SK-N-MC (cell line): ENCODE results near the gene TBC1D14.

Experiments used
- DNase-seq: peaks from one replicate; pipeline ENCODE4 v3.0.0-alpha.2; 2011; ENCODE audit warnings: low read depth, low spot score
- H3K27ac ChIP-seq: fragments of 200-600 bp; sonication (generic); 2 replicates; pipeline ENCODE4 v1.5.1; 2016; ENCODE audit warnings: mixed run types
- H3K36me3 ChIP-seq: fragments of 200-600 bp; sonication (generic); 2 replicates; pipeline ENCODE4 v1.6.1; 2017; ENCODE audit warnings: antibody characterized with exemption, low read length, mixed read lengths; ENCODE audit not compliant: insufficient read depth
- H3K4me3 ChIP-seq: fragments of 200-600 bp; sonication (generic); 2 replicates; pipeline ENCODE4 v1.5.1; 2016
- H3K9ac ChIP-seq: fragments of 200-600 bp; sonication (generic); 2 replicates; pipeline ENCODE4 v1.8.0; 2017; ENCODE audit warnings: mixed run types, mixed read lengths; ENCODE audit not compliant: insufficient read length
- H3K9me3 ChIP-seq: fragments of 200-600 bp; sonication (generic); 2 replicates; pipeline ENCODE4 v1.6.1; 2017; ENCODE audit warnings: low read depth, mild to moderate bottlenecking, antibody characterized with exemption, low read length, moderate library complexity, mixed read lengths
- EZH2 ChIP-seq: fragments of 200-600 bp; sonication (generic); IDR thresholded peaks from one replicate; pipeline ENCODE4 v1.6.1; 2017; ENCODE audit warnings: antibody characterized with exemption
- FOXP2 ChIP-seq: optimal IDR thresholded peaks from 2 replicates; pipeline ENCODE3; 2011; ENCODE audit warnings: mild to moderate bottlenecking, moderate library complexity; ENCODE audit not compliant: insufficient read depth; ENCODE audit errors: extremely low read length, control extremely low read depth
- POLR2AphosphoS5 ChIP-seq: IDR thresholded peaks from 2 replicates; pipeline ENCODE4 v1.6.1; 2012; ENCODE audit warnings: mild to moderate bottlenecking, low read depth, low read length, borderline replicate concordance

TBC1D14 gene

GRCh38 chr4:6909113-6909969 lies at the start of gene TBC1D14:
TBC1D14 (plus strand) TSS chr4:6909826; CDS start chr4:6923390, 13,564 bp downstream.
- no peaks in the 10 kb centered on the region for H3K9me3 ChIP-seq
- peak within 1 kb of the TSS; percentile 78 for H3K4me3 ChIP-seq
- DNase-seq = no peak

GRCh38 chr4:6868386-6868785 lies 41.2 kb upstream of the TBC1D14 start:
- no peak for TF ChIP-seq POLR2AphosphoS5
- no peak for TF ChIP-seq EZH2
- no peaks in the 10 kb centered on the region; the same call in 1 of the 2 replicates for H3K36me3 ChIP-seq
- H3K27ac ChIP-seq = no peak overlapping the region
- no peak overlapping the region for H3K4me3 ChIP-seq
- DNase-seq = no peak
- H3K9ac ChIP-seq = no peak overlapping the region
- H3K9me3 ChIP-seq = no peaks in the 10 kb centered on the region

More at GRCh38 chr4:6909113-6909969, at the start of gene TBC1D14:
- H3K36me3 ChIP-seq = no peaks in the 10 kb centered on the region
- TF ChIP-seq FOXP2 = no peak
- no peak for TF ChIP-seq EZH2
- TF ChIP-seq POLR2AphosphoS5 = peak; percentile 17; the same call in 1 of the 2 replicates
- H3K27ac ChIP-seq = peak within 1 kb of the TSS; percentile 80
- H3K9ac ChIP-seq = peak within 1 kb of the TSS; percentile 85

- Histone ChIP-seq H3K27ac (no peak overlapping the region), H3K4me3 (no peak overlapping the region), H3K9ac (no peak overlapping the region), H3K36me3 (peaks cover 4% of the 10 kb centered on the region; the same call in 1 of the 2 replicates), H3K9me3 (no peaks in the 10 kb centered on the region)
- no peak for DNase-seq
- TF ChIP-seq POLR2AphosphoS5 = no peak
- no peak for TF ChIP-seq FOXP2
- no peak for TF ChIP-seq EZH2
These were observed 39.7 kb upstream of the TBC1D14 start for GRCh38 chr4:6869944-6870343.

DNA sequence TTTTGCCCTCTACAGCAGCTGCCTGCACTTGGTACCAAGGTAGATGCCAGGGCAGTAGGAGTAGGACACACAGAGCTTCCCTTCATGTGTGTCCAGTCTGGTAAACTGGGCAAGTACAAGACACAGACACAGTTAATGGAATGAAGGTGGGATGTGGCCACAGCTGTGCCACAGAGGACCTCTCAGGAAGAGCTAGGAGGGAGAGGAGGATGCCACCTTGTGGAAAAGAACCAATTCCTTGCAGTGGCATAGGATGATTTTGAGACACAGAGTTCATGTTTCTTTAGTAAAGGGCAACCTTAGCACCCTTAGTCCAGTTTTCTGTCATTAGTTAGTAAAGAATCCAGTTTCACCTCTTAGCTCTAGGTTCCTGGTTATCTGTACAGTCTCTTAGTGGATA lies 36.3 kb upstream of the TBC1D14 start:
- peaks cover 4% of the 10 kb centered on the region; the same call in 1 of the 2 replicates for H3K36me3 ChIP-seq
- DNase-seq = no peak
- TF ChIP-seq FOXP2 (no peak), POLR2AphosphoS5 (no peak), EZH2 (no peak)

GRCh38 chr4:6873792-6874461 lies 35.7 kb upstream of the TBC1D14 start:
- Histone ChIP-seq H3K36me3 (peaks cover 7% of the 10 kb centered on the region; the same call in 1 of the 2 replicates), H3K9me3 (no peaks in the 10 kb centered on the region), H3K27ac (no peak overlapping the region), H3K4me3 (no peak overlapping the region), H3K9ac (no peak overlapping the region)
- DNase-seq = no peak
- TF ChIP-seq EZH2 = no peak
- TF ChIP-seq FOXP2 = no peak
- TF ChIP-seq POLR2AphosphoS5 = no peak

More for the DNA sequence above, 36.3 kb upstream of the TBC1D14 start:
- Histone ChIP-seq H3K9ac (no peak overlapping the region), H3K9me3 (no peaks in the 10 kb centered on the region), H3K27ac (no peak overlapping the region), H3K4me3 (no peak overlapping the region)

DNA sequence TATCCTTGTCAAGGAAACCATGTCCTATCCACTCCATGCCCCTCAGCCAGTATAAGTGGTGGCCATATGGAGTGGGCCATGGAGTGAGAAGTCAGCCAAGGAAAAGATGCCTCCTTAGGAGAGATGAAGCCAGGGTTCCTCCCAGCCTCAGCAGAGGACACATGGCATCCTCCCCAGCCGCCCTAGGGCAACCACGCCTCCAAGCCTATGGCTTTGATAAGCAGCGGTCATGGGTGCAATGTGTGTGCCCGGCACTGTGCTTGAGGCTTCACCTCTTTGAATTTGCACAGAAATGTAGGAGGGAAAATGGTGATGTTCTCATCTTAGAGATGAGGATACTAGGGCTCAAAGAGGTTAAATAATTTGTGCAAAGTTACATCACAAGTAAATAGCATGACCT lies 34.6 kb upstream of the TBC1D14 start:
- Histone ChIP-seq H3K9ac (no peak overlapping the region), H3K36me3 (peaks cover 11% of the 10 kb centered on the region; the same call in 1 of the 2 replicates), H3K27ac (no peak overlapping the region), H3K9me3 (no peaks in the 10 kb centered on the region), H3K4me3 (no peak overlapping the region)
- TF ChIP-seq EZH2 = no peak
- TF ChIP-seq POLR2AphosphoS5 = no peak
- TF ChIP-seq FOXP2 = no peak
- no peak for DNase-seq

DNA sequence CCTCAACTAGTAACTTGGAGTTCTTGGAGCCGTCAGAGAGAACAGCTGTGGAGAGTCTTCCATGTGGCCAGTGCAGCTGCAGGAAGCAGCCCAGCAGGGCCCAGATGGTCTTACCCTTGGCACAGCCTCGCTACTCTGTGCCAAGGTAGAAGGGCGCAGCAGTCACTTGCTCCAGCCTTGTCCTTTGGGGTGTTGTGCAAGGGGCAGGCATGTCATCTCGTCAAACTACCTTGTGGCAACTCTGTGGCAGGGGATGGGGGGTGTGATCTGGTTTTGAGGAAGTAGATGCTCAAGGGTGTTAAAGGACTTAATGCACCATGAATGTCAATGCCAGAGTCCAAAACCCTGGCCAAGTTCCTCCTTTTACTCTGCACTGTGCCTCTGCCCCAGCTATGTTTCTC lies 34.2 kb upstream of the TBC1D14 start:
- no peak for DNase-seq
- no peak overlapping the region for H3K9ac ChIP-seq
- H3K9me3 ChIP-seq = no peaks in the 10 kb centered on the region
- H3K4me3 ChIP-seq = no peak overlapping the region
- no peak overlapping the region for H3K27ac ChIP-seq
- TF ChIP-seq EZH2 = no peak
- no peak for TF ChIP-seq FOXP2
- no peak for TF ChIP-seq POLR2AphosphoS5
- H3K36me3 ChIP-seq = peaks cover 11% of the 10 kb centered on the region; the same call in 1 of the 2 replicates

DNA sequence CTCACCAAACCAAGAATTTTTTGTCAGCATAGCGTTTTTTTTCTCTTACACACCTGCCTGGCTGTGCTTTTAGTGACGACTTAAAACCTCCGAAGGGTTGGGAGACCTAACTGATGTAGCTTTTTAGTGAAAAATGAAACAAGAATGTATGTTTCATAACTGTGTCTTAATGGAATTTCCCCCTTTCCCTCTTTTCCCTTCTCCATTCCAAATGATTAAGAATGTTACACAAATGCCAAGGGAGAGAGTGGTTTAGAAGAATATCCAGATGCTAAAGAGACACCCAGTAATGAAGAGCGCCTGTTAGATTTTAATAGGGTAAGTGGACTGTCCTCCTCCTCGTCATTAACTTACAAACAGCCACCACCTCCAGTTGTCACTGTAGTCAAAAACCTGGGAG lies 33.2 kb upstream of the TBC1D14 start:
- H3K4me3 ChIP-seq = no peak overlapping the region
- H3K36me3 ChIP-seq = peaks cover 18% of the 10 kb centered on the region; the same call in 1 of the 2 replicates
- DNase-seq = no peak
- H3K27ac ChIP-seq = no peak overlapping the region
- H3K9ac ChIP-seq = no peak overlapping the region
- TF ChIP-seq EZH2 (no peak), FOXP2 (no peak), POLR2AphosphoS5 (no peak)
- H3K9me3 ChIP-seq = no peaks in the 10 kb centered on the region
